Gastroesophageal sphincter (tissue), 4 donors: ENCODE data around the gene GPR42. TPM values are rescaled to one million over a fixed set of nuclear protein-coding genes. Genes with fewer than 3 reads are reported as not detected.

Source experiments
- ATAC-seq: fragments of 150-250 bp; one replicate; pipeline ENCODE4 v1.9.1; 2016; ENCODE audit warnings: mild to moderate bottlenecking, moderate library complexity
- H3K27ac ChIP-seq, 4 donors: fragments of 200-600 bp; sonication (generic) in 3 of 4; 1 replicate in 3 of 4; 2 replicates in 1 of 4; pipeline ENCODE4 v1.5.1; 2016 to 2019
- H3K27me3 ChIP-seq: fragments of 200-600 bp; sonication (generic); one replicate; pipeline ENCODE4 v1.5.1; 2019
- H3K36me3 ChIP-seq, 2 donors: fragments of 200-600 bp; sonication (generic); one replicate each; pipeline ENCODE4 v1.5.1; 2019; ENCODE audit warnings: control low read depth in 1 of 2
- H3K4me1 ChIP-seq, 3 donors: fragments of 200-600 bp; sonication (generic); 1 replicate in 2 of 3; 2 replicates in 1 of 3; pipeline ENCODE4 v1.5.1; 2016 to 2019; ENCODE audit warnings: control low read depth in 2 of 3
- H3K4me3 ChIP-seq, 2 donors: fragments of 200-600 bp; sonication (generic); one replicate each; pipeline ENCODE4 v1.5.1; 2019; ENCODE audit warnings: mild to moderate bottlenecking in 1 of 2, moderate library complexity in 1 of 2
- H3K9me3 ChIP-seq, 3 donors: fragments of 200-600 bp; sonication (generic); one replicate each; pipeline ENCODE4 v1.5.1; 2017 to 2019; ENCODE audit warnings: control low read depth in 2 of 3
- CTCF ChIP-seq, 4 experiments: fragments of 200-600 bp in 2 of 4; fragments of 450-650 bp in 2 of 4; sonication (generic) in 1 of 4; IDR thresholded peaks; one replicate each; pipeline ENCODE4 v1.5.1; 2017 to 2019; ENCODE audit warnings: antibody characterized with exemption in 4 of 4, mild to moderate bottlenecking in 2 of 4, moderate library complexity in 2 of 4
- EP300 ChIP-seq: sonication (generic); formaldehyde crosslinking; IDR thresholded peaks from one replicate; pipeline ENCODE4 v1.6.1; 2017; ENCODE audit warnings: antibody characterized with exemption, mild to moderate bottlenecking
- POLR2A ChIP-seq, 2 donors: fragments of 450-650 bp; IDR thresholded peaks; one replicate each; pipeline ENCODE4 v1.6.1; 2017; ENCODE audit warnings: antibody characterized with exemption in 2 of 2, mild to moderate bottlenecking in 2 of 2, moderate library complexity in 1 of 2
- POLR2AphosphoS5 ChIP-seq: sonication (generic); formaldehyde crosslinking; IDR thresholded peaks from one replicate; pipeline ENCODE4 v1.6.1; 2017; ENCODE audit warnings: antibody characterized with exemption
- WGBS, 2 donors: methylation state at CpG; one replicate each; pipeline ENCODE4 v1.1.5; 2018; ENCODE audit warnings: low coverage in 1 of 2; 5-methylcytosine and 5-hydroxymethylcytosine counted together
- total RNA-seq, 4 donors: library from RNA; depleted of rRNA; stranded (reverse); fragments of >200 nt; gene quantifications; one replicate each; pipeline ENCODE4 v1.1.0, GENCODE V29; 2016

Gene GPR42
- total RNA-seq, 4 donors from 2014 or later: not detected

DNA sequence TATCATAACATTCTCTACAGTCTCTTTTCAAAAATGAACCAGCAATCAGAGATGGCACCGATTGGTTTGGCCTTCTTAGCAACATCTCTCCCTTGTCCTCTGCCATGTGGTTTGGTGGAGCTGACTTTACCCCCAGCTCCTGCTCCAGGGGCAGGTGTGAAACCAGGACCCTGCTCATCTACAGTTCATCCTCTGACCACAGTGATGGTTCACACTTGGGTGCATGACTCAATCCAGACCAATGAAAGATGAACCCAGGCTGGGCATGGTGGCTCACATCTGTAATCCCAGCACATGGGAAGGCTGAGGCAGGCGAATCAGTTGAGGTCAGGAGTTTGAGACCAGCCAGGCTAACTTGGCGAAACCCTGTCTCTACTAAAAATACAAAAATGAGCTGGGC is 43.6 kb downstream of the GPR42 start:
- Histone ChIP-seq H3K27me3 (peaks cover 56% of the 10 kb centered on the region), H3K27ac (no peak overlapping the region), H3K4me3 (no peak overlapping the region), H3K9me3 (no peaks in the 10 kb centered on the region), H3K36me3 (no peaks in the 10 kb centered on the region), H3K4me1 (no peaks in the 10 kb centered on the region)
- TF ChIP-seq POLR2AphosphoS5 (no peak), POLR2A (IDR thresholded peaks at IDR 0.05) (no peak), CTCF (IDR thresholded peaks at IDR 0.05) (no peak), EP300 (no peak)
- no peak for ATAC-seq
- WGBS, 2 donors: 51 to 90% methylated on average over 2 of the region's 3 CpGs

DNA sequence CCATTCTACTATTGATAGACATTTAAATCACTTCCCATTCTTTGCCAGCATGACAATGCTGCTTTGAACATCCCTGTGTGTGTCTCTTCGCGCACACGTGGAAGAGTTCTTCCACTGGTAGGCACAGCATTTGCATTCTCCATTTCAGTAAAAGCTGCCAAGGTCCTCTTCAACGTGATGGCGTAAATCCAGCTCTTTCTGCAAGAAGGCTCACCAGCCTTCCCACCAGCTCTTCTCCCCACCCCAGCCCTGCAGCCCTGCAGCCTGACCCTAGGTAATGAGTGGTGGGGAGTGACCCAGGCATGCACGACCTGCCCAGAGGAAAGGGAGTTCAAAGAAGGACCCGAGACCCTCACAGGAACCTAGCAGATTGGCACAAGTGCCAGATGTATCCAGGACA is 45.5 kb downstream of the GPR42 start:
- Histone ChIP-seq H3K36me3 (no peaks in the 10 kb centered on the region), H3K9me3 (no peaks in the 10 kb centered on the region), H3K27me3 (peaks cover 68% of the 10 kb centered on the region), H3K4me3 (no peak overlapping the region), H3K27ac (no peak overlapping the region), H3K4me1 (no peaks in the 10 kb centered on the region)
- no peak for TF ChIP-seq CTCF (IDR thresholded peaks at IDR 0.05)
- no peak for TF ChIP-seq EP300
- TF ChIP-seq POLR2A (IDR thresholded peaks at IDR 0.05): no peak
- no peak for TF ChIP-seq POLR2AphosphoS5
- ATAC-seq: no peak
- WGBS, 2 donors: 80% methylated on average over 1 to 5 of the region's 7 CpGs

- no peak for ATAC-seq
- no peaks in the 10 kb centered on the region for H3K36me3 ChIP-seq
- WGBS, 2 donors: 56% methylated on average over 2 of the region's 2 CpGs; no CpG with 5 or more reads in 1 of the 2 donors
- H3K4me3 ChIP-seq: no peak overlapping the region
- H3K27ac ChIP-seq: no peak overlapping the region
- TF ChIP-seq CTCF (IDR thresholded peaks at IDR 0.05) (no peak), POLR2A (IDR thresholded peaks at IDR 0.05) (no peak), POLR2AphosphoS5 (no peak), EP300 (no peak)
- no peaks in the 10 kb centered on the region for H3K9me3 ChIP-seq
- H3K27me3 ChIP-seq: peaks cover 70% of the 10 kb centered on the region
- no peaks in the 10 kb centered on the region for H3K4me1 ChIP-seq
Measured at GRCh38 chr19:35417278-35417677, 46.4 kb downstream of the GPR42 start.

DNA sequence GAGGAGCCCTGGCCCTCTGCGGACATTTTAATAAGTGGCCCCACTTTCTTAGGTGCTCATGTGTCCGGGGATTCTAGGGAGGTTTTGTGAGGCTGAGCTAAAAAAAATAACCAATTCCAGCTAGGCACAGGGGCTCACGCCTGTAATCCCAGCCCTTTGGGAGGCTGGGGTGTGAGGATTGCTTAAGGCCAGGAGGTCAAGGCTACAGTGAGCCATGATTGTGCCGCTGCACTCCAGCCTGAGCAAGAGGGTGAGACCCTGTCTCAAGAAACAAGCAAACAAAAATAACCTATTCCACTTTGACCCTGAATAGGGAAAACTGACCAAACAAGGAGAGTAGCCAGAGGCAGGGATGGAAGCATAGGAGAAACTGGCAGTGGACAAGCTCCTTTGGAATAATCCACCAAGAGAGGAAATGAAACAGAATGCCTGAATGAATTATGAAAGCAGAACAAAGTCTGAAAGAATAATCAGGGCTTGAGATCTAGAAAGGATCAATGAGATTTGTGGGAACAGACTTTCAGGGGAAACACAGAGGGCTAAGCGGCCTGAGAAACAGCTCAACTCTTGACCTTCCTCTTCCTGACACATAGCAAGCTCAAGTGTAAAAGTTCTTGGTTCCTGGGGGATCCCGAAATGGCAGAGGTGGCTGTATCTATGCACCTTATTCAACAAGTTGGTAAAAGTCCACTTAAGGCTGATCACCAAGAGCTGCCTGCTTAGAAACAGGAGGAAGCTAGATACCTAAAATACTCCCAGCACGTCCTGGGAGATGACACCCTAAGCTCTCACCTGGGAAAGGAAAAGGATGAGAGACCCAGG is 47.1 kb downstream of the GPR42 start:
- no peak for ATAC-seq
- no peaks in the 10 kb centered on the region for H3K36me3 ChIP-seq
- 65 to 80% methylated on average over 3 to 5 of the region's 7 CpGs for WGBS, 2 donors
- no peak overlapping the region for H3K27ac ChIP-seq
- no peaks in the 10 kb centered on the region for H3K4me1 ChIP-seq
- TF ChIP-seq POLR2AphosphoS5 (no peak), POLR2A (IDR thresholded peaks at IDR 0.05) (no peak), CTCF (IDR thresholded peaks at IDR 0.05) (no peak), EP300 (no peak)
- no peaks in the 10 kb centered on the region for H3K9me3 ChIP-seq
- H3K27me3 ChIP-seq: peaks cover 71% of the 10 kb centered on the region
- no peak overlapping the region for H3K4me3 ChIP-seq

- no peak for TF ChIP-seq POLR2A (IDR thresholded peaks at IDR 0.05)
- TF ChIP-seq CTCF (IDR thresholded peaks at IDR 0.05): no peak
- Histone ChIP-seq H3K4me3 (no peak overlapping the region), H3K27ac (no peak overlapping the region), H3K9me3 (no peaks in the 10 kb centered on the region), H3K36me3 (no peaks in the 10 kb centered on the region), H3K4me1 (no peaks in the 10 kb centered on the region), H3K27me3 (peaks cover 71% of the 10 kb centered on the region)
- WGBS, 2 donors: 67 to 72% methylated on average over 3 of the region's 3 CpGs
- ATAC-seq: no peak
Measured at GRCh38 chr19:35419046-35419445, 48.2 kb downstream of the GPR42 start.
